H1 (cell line): ENCODE data around the gene CFAP141. TPM values are rescaled to one million over a fixed set of nuclear protein-coding genes. Genes with fewer than 3 reads are reported as not detected.

Source experiments
- CTCF ChIA-PET: fragments of 300-600 bp; sonication (Branson Sonifier 250); formaldehyde crosslinking; loops from one replicate; lab custom pipeline; 2021; ENCODE audit not compliant: partially characterized antibody; lab: Charles Lee
- POLR2A ChIA-PET: fragments of 300-600 bp; sonication (Branson Sonifier 250); formaldehyde crosslinking; loops from one replicate; lab custom pipeline; 2021; ENCODE audit warnings: inconsistent platforms; ENCODE audit not compliant: partially characterized antibody; lab: Charles Lee
- DNase-seq, 2 experiments: peaks; one replicate each; pipeline versions ENCODE4 v3.0.0 to v3.0.0-alpha.2; 2010 to 2022; ENCODE audit warnings: low spot score in 2 of 2, low read depth in 1 of 2, mixed read lengths in 1 of 2
- FAIRE-seq: peaks from 2 replicates; lab custom pipeline; 2011; peaks lifted over from hg19 to GRCh38; lab: Jason Lieb, UNC
- H2AFZ ChIP-seq: 2 replicates; pipeline ENCODE4 v1.8.1; 2012; ENCODE audit warnings: low read length, inconsistent platforms
- H2AK5ac ChIP-seq: 2 replicates; pipeline ENCODE4 v1.6.1; 2013; ENCODE audit warnings: low read depth, low read length
- H2BK120ac ChIP-seq: replicated peaks from 2 replicates; pipeline ENCODE3; 2013; ENCODE audit warnings: low read depth, low read length, inconsistent platforms
- H2BK12ac ChIP-seq: 2 replicates; pipeline ENCODE4 v1.6.1; 2013; ENCODE audit warnings: low read depth, low read length
- H2BK15ac ChIP-seq: 2 replicates; pipeline ENCODE4 v1.6.1; 2013; ENCODE audit warnings: low read length
- H2BK20ac ChIP-seq: 2 replicates; pipeline ENCODE4 v1.6.1; 2013; ENCODE audit warnings: low read length
- H2BK5ac ChIP-seq: 2 replicates; pipeline ENCODE4 v1.6.1; 2013; ENCODE audit warnings: low read depth, low read length
- H3K14ac ChIP-seq: 2 replicates; pipeline ENCODE4 v1.6.1; 2013; ENCODE audit warnings: inconsistent platforms; ENCODE audit not compliant: insufficient read length
- H3K18ac ChIP-seq: 2 replicates; pipeline ENCODE4 v1.6.1; 2013; ENCODE audit warnings: low read length; ENCODE audit errors: extremely low read depth
- H3K23ac ChIP-seq: 2 replicates; pipeline ENCODE4 v1.6.1; 2013; ENCODE audit warnings: inconsistent platforms; ENCODE audit not compliant: insufficient read length
- H3K23me2 ChIP-seq: 2 replicates; pipeline ENCODE4 v1.6.1; 2013; ENCODE audit warnings: low read depth, low read length
- H3K27ac ChIP-seq: 2 replicates; pipeline ENCODE4 v1.6.1; 2011; ENCODE audit warnings: low read depth, low read length, inconsistent platforms
- H3K27me3 ChIP-seq, 4 experiments: replicated peaks in 1 of 4; 1 replicate in 1 of 4; 2 replicates in 3 of 4; pipeline versions ENCODE4 v1.6.1 to v1.8.1; 2011 to 2013; ENCODE audit warnings: low read length in 3 of 4, mild to moderate bottlenecking in 3 of 4, inconsistent platforms in 2 of 4, mixed read lengths in 2 of 4, moderate library complexity in 1 of 4; ENCODE audit not compliant: control insufficient read depth in 3 of 4, insufficient read depth in 3 of 4; ENCODE audit errors: extremely low read depth in 1 of 4
- H3K36me3 ChIP-seq, 4 experiments: 2 replicates each; pipeline versions ENCODE4 v1.6.1 to v1.8.1; 2011 to 2013; ENCODE audit warnings: mild to moderate bottlenecking in 4 of 4, low read length in 3 of 4, moderate library complexity in 2 of 4, control low read depth in 1 of 4, inconsistent platforms in 1 of 4; ENCODE audit not compliant: insufficient read depth in 4 of 4, control insufficient read depth in 2 of 4
- H3K4ac ChIP-seq: replicated peaks from 2 replicates; pipeline ENCODE3; 2013; ENCODE audit warnings: low read length, low read depth, mixed read lengths, inconsistent platforms; ENCODE audit not compliant: insufficient read length
- H3K4me1 ChIP-seq, 4 experiments: replicated peaks in 1 of 4; 1 replicate in 1 of 4; 2 replicates in 3 of 4; pipeline versions ENCODE4 v1.6.1 to v1.8.1; 2011 to 2013; ENCODE audit warnings: low read length in 3 of 4, inconsistent platforms in 2 of 4, mixed read lengths in 1 of 4; ENCODE audit not compliant: insufficient read depth in 4 of 4, control insufficient read depth in 3 of 4
- H3K4me2 ChIP-seq, 2 experiments: 2 replicates each; pipeline versions ENCODE4 v1.6.1 to v1.8.1; 2011 to 2013; ENCODE audit warnings: low read depth in 2 of 2, low read length in 2 of 2, control low read depth in 1 of 2, inconsistent platforms in 1 of 2, mild to moderate bottlenecking in 1 of 2; ENCODE audit not compliant: insufficient read depth in 1 of 2
- H3K4me3 ChIP-seq, 4 experiments: fragments of 200-600, 300-600 bp in 1 of 4; sonication (generic), shearing (Covaris generic), sonication (Bioruptor Twin) in 1 of 4; 2 replicates each; pipeline versions ENCODE4 v1.5.1 to v1.8.1; 2011 to 2016; ENCODE audit warnings: low read length in 4 of 4, low read depth in 3 of 4, control low read depth in 2 of 4, inconsistent platforms in 2 of 4, mild to moderate bottlenecking in 2 of 4, mixed read lengths in 1 of 4, moderate library complexity in 1 of 4; ENCODE audit not compliant: insufficient read depth in 2 of 4; ENCODE audit errors: extremely low read depth in 1 of 4
- H3K56ac ChIP-seq: replicated peaks from 2 replicates; pipeline ENCODE3; 2013; ENCODE audit warnings: low read depth, mild to moderate bottlenecking, mixed read lengths, low read length, inconsistent platforms; ENCODE audit not compliant: insufficient read length
- H3K79me1 ChIP-seq: 2 replicates; pipeline ENCODE4 v1.6.1; 2013; ENCODE audit warnings: low read depth, low read length, control low read depth
- H3K79me2 ChIP-seq, 2 experiments: 2 replicates each; pipeline versions ENCODE4 v1.6.1 to v1.8.1; 2012 to 2013; ENCODE audit warnings: low read length in 2 of 2, mild to moderate bottlenecking in 2 of 2, inconsistent platforms in 1 of 2; ENCODE audit not compliant: insufficient read depth in 2 of 2, control insufficient read depth in 1 of 2
- H3K9ac ChIP-seq, 4 experiments: replicated peaks in 1 of 4; 1 replicate in 1 of 4; 2 replicates in 3 of 4; pipeline versions ENCODE4 v1.6.1 to v1.8.1; 2011 to 2013; ENCODE audit warnings: low read depth in 3 of 4, low read length in 3 of 4, control low read depth in 2 of 4, mild to moderate bottlenecking in 2 of 4, moderate library complexity in 2 of 4, inconsistent platforms in 1 of 4; ENCODE audit errors: extremely low read depth in 1 of 4
- H3K9me3 ChIP-seq, 2 experiments: 2 replicates each; pipeline versions ENCODE4 v1.6.1 to v1.8.1; 2012 to 2013; ENCODE audit warnings: mild to moderate bottlenecking in 2 of 2, moderate library complexity in 2 of 2, control low read depth in 1 of 2, inconsistent platforms in 1 of 2, low read depth in 1 of 2, low read length in 1 of 2, mixed read lengths in 1 of 2; ENCODE audit not compliant: insufficient read depth in 2 of 2
- H4K20me1 ChIP-seq, 2 experiments: replicated peaks in 1 of 2; 2 replicates each; pipeline versions ENCODE3 to v1.8.1; 2011 to 2013; ENCODE audit warnings: inconsistent platforms in 2 of 2, low read length in 2 of 2, mild to moderate bottlenecking in 1 of 2; ENCODE audit not compliant: insufficient read depth in 2 of 2, control insufficient read depth in 1 of 2
- H4K5ac ChIP-seq: 2 replicates; pipeline ENCODE4 v1.6.1; 2013; ENCODE audit warnings: low read length, low read depth, mixed read lengths, inconsistent platforms; ENCODE audit not compliant: insufficient read length
- H4K8ac ChIP-seq: 2 replicates; pipeline ENCODE4 v1.8.0; 2013; ENCODE audit warnings: mild to moderate bottlenecking, moderate library complexity, low read length, inconsistent platforms; ENCODE audit not compliant: insufficient read depth; ENCODE audit errors: extremely low read depth
- H4K91ac ChIP-seq: replicated peaks from 2 replicates; pipeline ENCODE3; 2013; ENCODE audit warnings: low read length, mixed read lengths, inconsistent platforms; ENCODE audit not compliant: insufficient read length
- BCL11A ChIP-seq, 2 experiments: IDR thresholded peaks; one replicate each; pipeline ENCODE4 v1.6.1; 2011; ENCODE audit warnings: low read depth in 2 of 2, low read length in 2 of 2, mild to moderate bottlenecking in 2 of 2
- EP300 ChIP-seq, 2 experiments: IDR thresholded peaks; 1 replicate in 1 of 2; 2 replicates in 1 of 2; pipeline ENCODE4 v1.6.1; 2011 to 2012; ENCODE audit warnings: low read depth in 2 of 2, low read length in 2 of 2, mild to moderate bottlenecking in 2 of 2, borderline replicate concordance in 1 of 2, inconsistent platforms in 1 of 2, moderate library complexity in 1 of 2
- FOSL1 ChIP-seq: IDR thresholded peaks from 2 replicates; pipeline ENCODE4 v1.6.1; 2011; ENCODE audit warnings: mild to moderate bottlenecking, low read depth, low read length, moderate library complexity; ENCODE audit not compliant: insufficient read depth
- JUN ChIP-seq: IDR thresholded peaks from 2 replicates; pipeline ENCODE4 v1.6.1; 2011; ENCODE audit warnings: low read depth, mild to moderate bottlenecking, improper control_type of control experiment, low read length
- NRF1 ChIP-seq: IDR thresholded peaks from 2 replicates; pipeline ENCODE4 v1.6.1; 2011; ENCODE audit warnings: mild to moderate bottlenecking, low read depth, low read length, improper control_type of control experiment
- PHF8 ChIP-seq: fragments of 200-600 bp; sonication (generic); conservative IDR thresholded peaks from 2 replicates; pipeline ENCODE4 v1.7.1; 2012; ENCODE audit warnings: low read depth, mild to moderate bottlenecking, inconsistent platforms, low read length, moderate library complexity
- POU5F1 ChIP-seq: IDR thresholded peaks from 2 replicates; pipeline ENCODE4 v1.6.1; 2011; ENCODE audit warnings: low read depth, mild to moderate bottlenecking, low read length, moderate library complexity
- RNF2 ChIP-seq: fragments of 200-900, 300-1000 bp; sonication (generic); IDR thresholded peaks from 2 replicates; pipeline ENCODE4 v1.7.1; 2016; ENCODE audit warnings: borderline replicate concordance, low read depth, mild to moderate bottlenecking, antibody characterized with exemption, low read length; ENCODE audit not compliant: poor library complexity, severe bottlenecking; ENCODE audit errors: missing control alignments
- SIN3A ChIP-seq, 2 experiments: IDR thresholded peaks in 1 of 2; conservative IDR thresholded peaks in 1 of 2; 2 replicates each; pipeline ENCODE4 v1.6.1; 2011 to 2012; ENCODE audit warnings: low read length in 2 of 2, improper control_type of control experiment in 1 of 2, low read depth in 1 of 2, mild to moderate bottlenecking in 1 of 2
- TAF1 ChIP-seq: IDR thresholded peaks from 2 replicates; pipeline ENCODE4 v1.6.1; 2011; ENCODE audit warnings: mild to moderate bottlenecking, low read depth, low read length
- WGBS, 2 experiments: shearing (Covaris generic) in 1 of 2; methylation state at CpG; one replicate each; pipeline versions ENCODE4 v1.1.6 to v1.1.7; 2013 to 2015; ENCODE audit warnings: low lambda C conversion rate in 2 of 2, mixed read lengths in 2 of 2, inconsistent platforms in 1 of 2, low coverage in 1 of 2, missing lambda C conversion rate in 1 of 2; ENCODE audit not compliant: insufficient replicate concordance in 2 of 2, insufficient coverage in 1 of 2, insufficient read length in 1 of 2; ENCODE audit errors: extremely low coverage in 1 of 2, missing lambda C conversion rate in 1 of 2; 5-methylcytosine and 5-hydroxymethylcytosine counted together
- polyA plus RNA-seq, 7 experiments: library from polyadenylated mRNA; depleted of rRNA in 3 of 7; stranded (reverse) in 5 of 7; unstranded in 2 of 7; fragments of >200 nt in 5 of 7; fragments of 200-250 nt in 2 of 7; gene quantifications; 1 replicate in 5 of 7; 2 replicates in 1 of 7; 4 replicates in 1 of 7; pipeline versions ENCODE4 v1.2.1 to v1.2.3, GENCODE V29; 2011 to 2013; ENCODE audit warnings: missing spikeins in 2 of 7, mixed read lengths in 2 of 7
- total RNA-seq: library from RNA; stranded (reverse); fragmentation: NEBNext Ultra II Directional; extraction: Animal tissue kit (Norgen Biotek cat#: 25700); gene quantifications from 2 replicates; pipeline ENCODE4 v1.2.1, GENCODE V29; 2021

Gene CFAP141
- total and polyA plus RNA-seq, 2 of the 8 experiments (the other 6 are each of a cell fraction or from before 2014, with no cell fraction given) = not detected

- POLR2A ChIA-PET = interaction anchor here (0.7 to 9.0 kb wide), 13 partner anchors 8 to 230 kb away, joined by 3 to 107 read pairs (median 5); partner anchors contain the start of genes CFAP141 and RPS27
- TF ChIP-seq SIN3A (conservative IDR thresholded peaks at IDR 0.05 in 1 of 2, IDR thresholded peaks at IDR 0.05 in 1 of 2; ENCODE audit: low read depth in 1 of 2, low read length in 2 of 2) (peak in 1 of 2 experiments; percentile 7; a peak in 1 of 4 replicates), RNF2 (no peak), JUN (no peak), EP300 (IDR thresholded peaks at IDR 0.05; ENCODE audit: borderline replicate concordance in 1 of 2, low read depth in 2 of 2, low read length in 2 of 2) (no peak), TAF1 (0 out of 2 replicates have a peak, but pooled peaks have one; percentile 60), POU5F1 (no peak), FOSL1 (no peak), PHF8 (peak; percentile 89), NRF1 (no peak), BCL11A (IDR thresholded peaks at IDR 0.05; ENCODE audit: low read depth in 2 of 2, low read length in 2 of 2) (no peak)
These were observed 15.3 kb upstream of the CFAP141 start for GRCh38 chr1:154221278-154222001.

More at GRCh38 chr1:154221278-154222001, 15.3 kb upstream of the CFAP141 start:
- H3K79me1 ChIP-seq = peaks cover 8% of the 10 kb centered on the region
- peaks cover 51 to 90% of the 10 kb centered on the region in 2 experiments for H3K79me2 ChIP-seq
- peak overlapping the region; percentile 13 for H3K56ac ChIP-seq
- H3K18ac ChIP-seq = peak overlapping the region; percentile 78
- peaks cover 10 to 38% (median 21%) of the 10 kb centered on the region in 4 experiments for H3K36me3 ChIP-seq
- no peak overlapping the region for H2BK12ac ChIP-seq
- H2AK5ac ChIP-seq = no peak overlapping the region
- H2BK120ac ChIP-seq = no peak overlapping the region
- no peaks in the 10 kb centered on the region for H3K27me3 ChIP-seq
- peak overlapping the region; percentile 67 to 90 (median 83) for H3K4me3 ChIP-seq
- H3K4ac ChIP-seq = peak overlapping the region; percentile 41
- no peak overlapping the region for H2BK20ac ChIP-seq
- no peak overlapping the region for H3K23ac ChIP-seq
- H2BK15ac ChIP-seq = no peak overlapping the region
- DNase-seq (peak in 1 of 2 experiments; percentile 59), FAIRE-seq (no peak)
- no peaks in the 10 kb centered on the region for H3K9me3 ChIP-seq
- H3K4me2 ChIP-seq = peak overlapping the region; percentile 74 to 92
- peak overlapping the region; percentile 95; the same call in 1 of the 2 replicates for H4K8ac ChIP-seq
- H3K9ac ChIP-seq = peak overlapping the region; percentile 74 to 97 (median 94)
- CTCF ChIA-PET = interaction anchor here (2.2 to 2.6 kb wide), 2 partner anchors 24 to 113 kb away, joined by 8 to 9 read pairs; no protein-coding TSS in a partner anchor
- peaks cover 2 to 11% (median 3%) of the 10 kb centered on the region in 4 experiments; a peak in 5 of 7 replicates for H3K4me1 ChIP-seq
- 1% methylated on average over 6 of the region's 28 CpGs; no CpG with 5 or more reads in 1 of the 2 experiments for WGBS, 2 experiments
- no peak overlapping the region for H3K14ac ChIP-seq
- H4K5ac ChIP-seq = peak overlapping the region; percentile 83
- H4K20me1 ChIP-seq = peaks cover 7 to 9% of the 10 kb centered on the region in 2 experiments
- peak overlapping the region; percentile 86 for H4K91ac ChIP-seq
- peak overlapping the region; percentile 79 for H2BK5ac ChIP-seq
- no peak overlapping the region for H2AFZ ChIP-seq
- peak overlapping the region; percentile 92 for H3K27ac ChIP-seq
- peaks cover 5% of the 10 kb centered on the region for H3K23me2 ChIP-seq
